Activated CD4-positive, alpha-beta memory T cell treated with anti-CD3 and anti-CD28 coated beads, Interleukin-2, amount 10 ng/mL, durations not matched to agents 7 days and 5 days (primary cell): ENCODE measurements around the gene SLC45A1. TPM values are rescaled to one million over a fixed set of nuclear protein-coding genes. Genes with fewer than 3 reads are reported as not detected.

ENCODE experiments used
- CTCF ChIA-PET: fragments of 350-600 bp; sonication (Branson Sonifier 250); formaldehyde crosslinking; loops from one replicate; lab custom pipeline; 2021; ENCODE audit warnings: antibody characterized with exemption, inconsistent platforms; lab: Charles Lee
- POLR2A ChIA-PET: fragments of 350-600 bp; sonication (Branson Sonifier 250); formaldehyde crosslinking; loops from one replicate; lab custom pipeline; 2021; ENCODE audit warnings: antibody characterized with exemption; lab: Charles Lee
- DNase-seq: peaks from one replicate; pipeline ENCODE4 v3.0.0-alpha.2; 2020
- H3K27ac Mint-ChIP-seq: one replicate; pipeline ENCODE4 v1.8.0; 2021; ENCODE audit warnings: mild to moderate bottlenecking, mixed read lengths
- H3K27me3 Mint-ChIP-seq: one replicate; pipeline ENCODE4 v1.8.0; 2021; ENCODE audit warnings: mixed read lengths
- H3K36me3 Mint-ChIP-seq: one replicate; pipeline ENCODE4 v1.8.0; 2021; ENCODE audit warnings: low read depth, mixed read lengths
- H3K4me1 Mint-ChIP-seq: one replicate; pipeline ENCODE4 v1.8.0; 2021; ENCODE audit warnings: mixed read lengths
- H3K4me3 Mint-ChIP-seq: one replicate; pipeline ENCODE4 v1.8.0; 2021; ENCODE audit warnings: mild to moderate bottlenecking, mixed read lengths
- H3K9me3 Mint-ChIP-seq: one replicate; pipeline ENCODE4 v1.8.0; 2021; ENCODE audit warnings: mixed read lengths
- total RNA-seq, 2 experiments: library from RNA; stranded (reverse); gene quantifications; one replicate each; pipeline ENCODE4 v1.2.3, GENCODE V29; 2021

Gene SLC45A1
- total RNA-seq, 2 experiments from 2014 or later: 0.25 to 0.30 TPM

DNA sequence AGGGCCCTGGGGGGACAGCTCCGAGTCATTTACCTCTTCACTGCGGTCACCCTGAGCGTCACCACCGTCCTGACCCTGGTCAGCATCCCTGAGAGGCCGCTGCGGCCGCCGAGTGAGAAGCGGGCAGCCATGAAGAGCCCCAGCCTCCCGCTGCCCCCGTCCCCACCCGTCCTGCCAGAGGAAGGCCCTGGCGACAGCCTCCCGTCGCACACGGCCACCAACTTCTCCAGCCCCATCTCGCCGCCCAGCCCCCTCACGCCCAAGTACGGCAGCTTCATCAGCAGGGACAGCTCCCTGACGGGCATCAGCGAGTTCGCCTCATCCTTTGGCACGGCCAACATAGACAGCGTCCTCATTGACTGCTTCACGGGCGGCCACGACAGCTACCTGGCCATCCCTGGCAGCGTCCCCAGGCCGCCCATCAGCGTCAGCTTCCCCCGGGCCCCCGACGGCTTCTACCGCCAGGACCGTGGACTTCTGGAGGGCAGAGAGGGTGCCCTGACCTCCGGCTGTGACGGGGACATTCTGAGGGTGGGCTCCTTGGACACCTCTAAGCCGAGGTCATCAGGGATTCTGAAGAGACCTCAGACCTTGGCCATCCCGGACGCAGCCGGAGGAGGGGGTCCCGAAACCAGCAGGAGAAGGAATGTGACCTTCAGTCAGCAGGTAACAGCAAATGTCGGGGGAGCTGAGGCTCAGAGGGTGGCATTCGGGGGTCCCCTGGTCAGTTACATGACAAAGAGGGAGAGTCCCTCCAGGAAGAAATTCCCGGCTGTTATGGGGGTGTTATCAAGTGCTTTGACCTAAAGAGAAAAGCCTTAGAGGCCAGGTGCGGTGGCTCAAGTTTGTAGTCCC, 12.6 kb downstream of the SLC45A1 start:
- Mint-ChIP-seq H3K27me3 (no peaks in the 10 kb centered on the region), H3K4me1 (no peaks in the 10 kb centered on the region), H3K36me3 (no peaks in the 10 kb centered on the region), H3K27ac (no peak overlapping the region), H3K4me3 (no peak overlapping the region), H3K9me3 (no peaks in the 10 kb centered on the region)
- ChIA-PET POLR2A (no interaction called here), CTCF (interaction anchor here (1.5 kb wide), 1 partner anchor 315 kb away, joined by 3 read pairs; no protein-coding TSS in a partner anchor)
- no peak for DNase-seq

DNA sequence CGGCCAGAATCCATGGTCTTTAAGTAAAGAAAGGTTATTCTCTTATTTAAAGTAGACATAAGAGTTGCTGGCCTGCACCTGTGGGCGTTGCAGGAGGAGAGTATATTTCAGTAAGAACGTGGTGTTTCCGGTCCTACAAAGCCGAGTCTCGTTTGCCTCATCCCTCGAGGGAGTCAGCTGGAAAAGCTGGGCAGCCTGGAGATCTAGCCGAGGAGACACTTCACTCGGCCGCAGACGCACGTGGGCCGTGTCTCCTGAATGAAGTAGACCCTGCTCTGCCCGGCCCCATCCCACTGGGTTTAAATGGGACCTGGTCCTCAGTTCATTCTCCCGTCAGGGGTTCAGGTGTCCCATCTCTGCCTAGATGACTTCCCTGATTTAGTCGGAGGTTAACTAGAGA, 14.9 kb downstream of the SLC45A1 start:
- no peaks in the 10 kb centered on the region for H3K27me3 Mint-ChIP-seq

DNA sequence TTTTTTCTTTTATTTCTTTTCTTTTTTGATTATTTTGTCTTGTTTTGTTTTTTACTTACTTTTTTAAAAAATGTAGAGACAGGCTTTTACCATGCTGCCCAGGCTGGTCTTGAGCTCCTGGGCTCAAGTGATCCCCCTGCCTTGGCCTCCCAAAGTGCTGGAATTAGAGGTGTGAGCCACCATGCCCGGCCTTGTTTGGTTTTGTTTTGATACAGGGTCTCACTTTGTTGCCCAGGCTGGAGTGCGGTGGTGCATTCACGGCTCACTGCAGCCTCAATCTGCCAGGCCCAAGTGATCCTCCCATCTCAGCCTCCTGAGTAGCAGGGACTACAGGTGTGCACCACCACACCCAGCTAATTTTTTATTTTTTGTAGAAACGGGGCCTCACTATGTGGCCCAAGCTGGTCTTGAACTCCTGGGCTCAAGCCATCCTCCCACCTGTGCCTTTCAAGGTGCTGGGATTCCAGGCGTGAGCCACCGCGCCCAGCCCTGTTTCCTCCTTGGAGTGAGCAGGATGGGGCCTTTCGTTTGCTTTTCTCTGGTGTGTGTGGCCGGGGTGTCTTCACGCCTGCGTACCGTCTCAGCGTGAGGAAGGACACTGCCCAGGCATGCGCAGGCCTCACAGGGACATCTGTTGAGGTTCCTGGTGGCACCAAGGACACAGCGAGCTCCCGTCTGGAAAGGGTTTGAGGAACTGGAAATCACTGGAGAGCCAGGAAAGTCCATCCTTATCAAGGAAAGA, 15.5 kb downstream of the SLC45A1 start:
- no peaks in the 10 kb centered on the region for H3K27me3 Mint-ChIP-seq
- CTCF ChIA-PET: no interaction called here
- DNase-seq: no peak

More for the DNA sequence above, 14.9 kb downstream of the SLC45A1 start:
- ChIA-PET CTCF (no interaction called here), POLR2A (no interaction called here)
- peaks cover 3% of the 10 kb centered on the region for H3K9me3 Mint-ChIP-seq
- no peaks in the 10 kb centered on the region for H3K36me3 Mint-ChIP-seq
- no peak for DNase-seq
- no peak overlapping the region for H3K4me3 Mint-ChIP-seq
- H3K4me1 Mint-ChIP-seq: no peaks in the 10 kb centered on the region
- no peak overlapping the region for H3K27ac Mint-ChIP-seq

DNA sequence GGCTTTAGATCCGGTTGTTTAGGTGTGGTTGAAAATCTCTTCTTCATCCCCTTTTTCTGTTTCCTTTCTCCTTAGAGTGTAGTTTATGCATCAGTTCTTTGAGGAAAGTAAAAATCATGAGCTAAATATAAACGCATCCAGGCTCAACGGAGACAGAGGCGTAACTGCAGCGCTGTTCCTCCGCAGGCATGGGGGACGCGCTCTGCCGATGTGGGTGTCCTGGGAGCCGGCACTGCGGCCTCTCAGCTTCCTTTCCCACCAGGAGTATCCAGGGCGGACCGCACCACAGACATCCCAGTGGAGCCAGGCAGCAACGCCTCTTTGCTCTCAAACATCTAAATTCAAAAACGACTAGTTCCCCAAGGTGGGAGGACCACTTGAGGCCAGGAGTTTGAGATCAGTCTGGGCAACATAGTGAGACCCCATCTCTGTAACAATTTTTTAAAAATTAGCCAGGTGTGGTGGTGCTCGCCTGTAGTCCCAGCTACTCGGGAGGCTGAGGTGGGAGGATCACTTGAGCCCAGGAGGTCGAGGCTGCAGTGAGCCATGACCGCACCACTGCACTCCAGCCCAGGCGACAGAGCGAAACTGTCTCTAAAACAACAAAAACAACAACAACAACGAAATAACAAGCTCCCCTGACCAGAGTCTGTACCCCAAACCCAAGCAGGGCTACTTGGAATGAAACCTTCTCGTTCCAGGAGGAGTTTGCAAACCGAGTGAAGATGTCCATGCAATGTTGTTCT, 16.4 kb downstream of the SLC45A1 start:
- no peaks in the 10 kb centered on the region for H3K27me3 Mint-ChIP-seq
- DNase-seq: no peak
- no peaks in the 10 kb centered on the region for H3K36me3 Mint-ChIP-seq
- H3K27ac Mint-ChIP-seq: no peak overlapping the region
- CTCF ChIA-PET: no interaction called here
- H3K9me3 Mint-ChIP-seq: peaks cover 3% of the 10 kb centered on the region
- H3K4me3 Mint-ChIP-seq: no peak overlapping the region
- H3K4me1 Mint-ChIP-seq: no peaks in the 10 kb centered on the region
- POLR2A ChIA-PET: no interaction called here

More for the DNA sequence above, 15.5 kb downstream of the SLC45A1 start:
- H3K4me1 Mint-ChIP-seq: no peaks in the 10 kb centered on the region
- H3K27ac Mint-ChIP-seq: no peak overlapping the region
- POLR2A ChIA-PET: no interaction called here
- no peaks in the 10 kb centered on the region for H3K36me3 Mint-ChIP-seq
- H3K9me3 Mint-ChIP-seq: peaks cover 3% of the 10 kb centered on the region
- no peak overlapping the region for H3K4me3 Mint-ChIP-seq

DNA sequence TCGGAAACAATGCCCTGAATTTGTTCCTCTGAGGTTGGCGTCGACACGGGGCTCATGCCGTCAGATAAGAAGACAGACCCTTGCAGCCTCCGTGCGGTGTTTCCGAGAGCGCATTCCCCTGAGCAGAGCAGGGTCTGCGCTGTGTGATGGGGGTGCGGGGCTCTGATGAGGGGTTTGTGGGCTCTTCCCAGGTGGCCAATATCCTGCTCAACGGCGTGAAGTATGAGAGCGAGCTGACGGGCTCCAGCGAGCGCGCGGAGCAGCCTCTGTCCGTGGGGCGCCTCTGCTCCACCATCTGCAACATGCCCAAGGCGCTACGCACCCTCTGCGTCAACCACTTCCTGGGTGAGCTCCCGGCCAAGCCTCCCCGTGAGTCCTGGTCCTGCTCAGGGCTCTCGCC, 17.3 kb downstream of the SLC45A1 start:
- Mint-ChIP-seq H3K4me1 (no peaks in the 10 kb centered on the region), H3K27me3 (no peaks in the 10 kb centered on the region), H3K4me3 (no peak overlapping the region), H3K27ac (no peak overlapping the region), H3K9me3 (peaks cover 3% of the 10 kb centered on the region), H3K36me3 (no peaks in the 10 kb centered on the region)
- POLR2A ChIA-PET: no interaction called here
- DNase-seq: no peak
- CTCF ChIA-PET: no interaction called here

DNA sequence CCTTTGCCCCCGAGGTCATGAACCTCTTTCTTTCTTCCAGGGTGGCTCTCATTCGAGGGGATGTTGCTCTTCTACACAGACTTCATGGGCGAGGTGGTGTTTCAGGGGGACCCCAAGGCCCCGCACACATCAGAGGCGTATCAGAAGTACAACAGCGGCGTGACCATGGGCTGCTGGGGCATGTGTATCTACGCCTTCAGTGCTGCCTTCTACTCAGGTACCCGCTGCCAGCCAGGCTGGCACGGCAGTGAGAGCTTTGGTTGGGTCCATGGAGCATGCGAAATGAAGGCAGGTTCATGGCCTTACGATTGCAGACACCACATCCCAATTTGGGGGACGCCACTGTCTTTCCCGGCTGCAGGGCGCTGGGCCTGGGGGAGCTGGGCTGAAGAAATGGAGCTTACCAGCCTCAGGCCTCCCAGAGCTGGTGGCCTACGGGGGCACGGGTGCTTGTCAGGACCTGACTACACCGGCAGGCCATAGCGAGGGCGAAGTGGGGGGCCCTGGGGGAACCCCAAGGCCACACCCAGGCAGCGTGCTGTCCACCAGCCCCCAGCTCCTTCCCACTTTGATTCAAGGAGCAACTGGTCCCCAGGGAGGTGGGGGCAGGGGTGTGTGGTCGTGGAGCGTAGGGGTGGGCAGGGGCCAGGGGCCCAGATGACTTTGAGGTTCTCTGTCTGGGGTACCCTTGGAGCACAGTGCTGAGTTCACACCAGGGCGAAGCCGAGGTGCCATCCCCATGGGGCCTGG, 20.0 kb downstream of the SLC45A1 start:
- CTCF ChIA-PET: no interaction called here
- POLR2A ChIA-PET: no interaction called here
- H3K4me1 Mint-ChIP-seq: no peaks in the 10 kb centered on the region
- H3K27ac Mint-ChIP-seq: no peak overlapping the region
- no peak for DNase-seq
- peaks cover 3% of the 10 kb centered on the region for H3K9me3 Mint-ChIP-seq
- H3K36me3 Mint-ChIP-seq: no peaks in the 10 kb centered on the region
- H3K4me3 Mint-ChIP-seq: no peak overlapping the region
- no peaks in the 10 kb centered on the region for H3K27me3 Mint-ChIP-seq

DNA sequence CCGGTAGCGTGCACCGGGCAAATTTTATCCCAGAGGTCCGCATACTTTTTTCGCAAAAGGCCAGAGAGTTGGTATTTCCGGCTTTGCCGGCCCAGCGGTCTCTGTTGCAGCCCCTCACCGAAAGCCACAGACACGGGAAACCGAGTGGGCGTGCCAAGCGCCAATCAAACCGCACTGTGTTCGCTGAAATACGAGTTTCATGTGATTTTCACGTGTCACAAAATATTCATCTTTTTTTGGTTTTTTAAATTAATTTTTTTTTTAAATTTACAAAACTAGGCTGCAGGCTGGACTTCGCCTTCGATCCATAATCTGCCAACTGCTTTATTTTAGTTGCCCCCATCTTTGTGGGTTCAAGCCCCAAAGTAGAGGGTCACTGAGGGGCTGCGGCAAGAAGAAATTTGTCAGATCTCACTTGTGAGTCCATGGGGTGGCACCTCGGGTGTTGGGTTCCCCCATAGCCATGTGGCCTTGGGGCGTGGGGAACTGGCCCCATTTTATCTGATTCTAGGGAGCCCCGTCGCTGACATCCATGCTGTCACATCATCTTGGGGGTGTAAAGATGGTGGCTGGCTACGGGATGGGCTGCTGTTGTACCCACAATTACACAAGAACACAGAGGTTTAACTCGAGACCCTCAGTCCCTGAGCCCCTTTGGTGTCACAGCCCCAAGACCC, 20.8 kb downstream of the SLC45A1 start:
- ChIA-PET POLR2A (no interaction called here), CTCF (no interaction called here)
- Mint-ChIP-seq H3K4me3 (no peak overlapping the region), H3K27ac (no peak overlapping the region), H3K36me3 (no peaks in the 10 kb centered on the region), H3K27me3 (no peaks in the 10 kb centered on the region), H3K4me1 (no peaks in the 10 kb centered on the region), H3K9me3 (peaks cover 3% of the 10 kb centered on the region)
- DNase-seq: no peak

DNA sequence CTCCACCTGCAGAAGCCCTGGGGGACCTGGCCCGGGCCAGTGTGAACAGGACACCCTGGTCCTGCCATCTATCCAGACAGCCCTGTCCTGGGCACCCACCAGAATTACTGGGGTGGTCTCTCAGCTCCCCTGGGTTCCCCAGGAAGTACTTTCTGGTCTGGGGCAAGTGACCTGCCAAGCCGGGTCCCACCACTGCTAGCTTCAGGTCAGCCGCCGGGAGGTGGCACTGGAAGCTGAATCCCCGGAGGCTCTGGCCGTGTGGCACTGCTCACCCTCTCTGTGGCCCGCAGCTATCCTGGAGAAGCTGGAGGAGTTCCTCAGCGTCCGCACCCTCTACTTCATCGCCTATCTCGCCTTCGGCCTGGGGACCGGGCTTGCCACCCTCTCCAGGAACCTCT, 21.3 kb downstream of the SLC45A1 start:
- no peaks in the 10 kb centered on the region for H3K27me3 Mint-ChIP-seq
- H3K4me1 Mint-ChIP-seq: no peaks in the 10 kb centered on the region
- no peak overlapping the region for H3K4me3 Mint-ChIP-seq
- ChIA-PET CTCF (no interaction called here), POLR2A (no interaction called here)
- DNase-seq: no peak
- peaks cover 3% of the 10 kb centered on the region for H3K9me3 Mint-ChIP-seq
- no peaks in the 10 kb centered on the region for H3K36me3 Mint-ChIP-seq
- H3K27ac Mint-ChIP-seq: no peak overlapping the region

DNA sequence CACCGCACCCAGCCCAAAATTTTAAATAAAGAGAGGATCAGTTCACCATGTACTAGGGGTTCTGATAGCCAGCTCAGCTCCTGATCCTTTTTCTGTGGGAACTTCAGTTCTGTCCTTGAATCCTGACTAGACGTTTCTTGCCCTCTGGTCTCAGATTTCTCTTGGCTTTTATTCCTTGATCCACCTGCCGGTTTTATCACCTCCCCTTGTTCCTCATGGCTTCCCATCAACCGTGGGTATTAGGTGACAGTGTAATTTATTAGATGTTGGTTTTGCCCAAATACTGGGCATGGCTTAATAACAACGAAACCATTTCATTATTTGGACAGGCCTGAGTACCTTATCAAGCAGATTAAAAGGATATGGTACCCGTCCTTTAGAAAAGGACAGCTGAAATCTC, 22.5 kb downstream of the SLC45A1 start:
- Mint-ChIP-seq H3K4me1 (no peaks in the 10 kb centered on the region), H3K36me3 (no peaks in the 10 kb centered on the region), H3K4me3 (no peak overlapping the region), H3K27ac (no peak overlapping the region), H3K27me3 (no peaks in the 10 kb centered on the region), H3K9me3 (peaks cover 3% of the 10 kb centered on the region)
- ChIA-PET CTCF (no interaction called here), POLR2A (no interaction called here)
- no peak for DNase-seq

DNA sequence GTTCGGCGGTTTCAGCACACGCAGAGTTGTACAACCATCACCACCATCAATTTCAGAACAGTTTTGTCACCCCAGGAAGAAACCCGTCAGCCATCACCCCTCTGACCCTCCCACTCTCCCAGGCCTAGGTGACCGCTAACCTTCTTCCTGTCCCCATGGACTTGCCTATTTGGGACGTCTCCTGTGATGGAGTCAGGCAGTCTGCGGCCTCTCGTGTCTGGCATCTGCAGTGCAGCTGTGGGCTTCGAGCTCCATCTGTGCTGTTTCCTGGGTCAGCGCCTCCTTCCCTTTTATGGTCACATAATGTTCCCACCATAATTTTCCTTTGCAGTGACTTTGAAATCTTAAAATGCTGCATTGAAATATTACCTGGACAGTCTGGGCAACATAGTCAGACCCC, 24.4 kb downstream of the SLC45A1 start:
- Mint-ChIP-seq H3K27ac (no peak overlapping the region), H3K36me3 (no peaks in the 10 kb centered on the region), H3K9me3 (no peaks in the 10 kb centered on the region), H3K4me1 (no peaks in the 10 kb centered on the region), H3K4me3 (no peak overlapping the region), H3K27me3 (no peaks in the 10 kb centered on the region)
- DNase-seq: no peak
- POLR2A ChIA-PET: no interaction called here
- CTCF ChIA-PET: no interaction called here

DNA sequence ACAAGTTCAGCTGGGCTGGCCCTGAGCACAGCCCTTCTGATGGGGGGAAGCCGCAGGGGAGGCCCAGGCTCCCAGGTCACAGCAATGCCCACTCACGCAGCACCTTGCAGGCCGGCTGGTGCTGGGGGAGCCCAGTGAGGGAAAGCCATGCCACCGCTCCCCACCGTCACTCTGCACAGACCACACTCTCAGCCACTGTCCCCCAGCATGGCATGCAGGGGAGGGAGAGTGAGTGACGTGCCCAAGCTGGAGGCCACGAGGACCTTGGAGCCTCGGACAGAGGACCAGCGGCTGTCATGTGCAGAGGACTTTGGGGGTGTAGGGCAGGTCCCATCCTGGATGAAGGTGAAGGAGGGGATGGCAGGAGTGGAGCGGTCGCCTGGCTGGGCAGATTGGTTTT, 25.1 kb downstream of the SLC45A1 start:
- no peaks in the 10 kb centered on the region for H3K4me1 Mint-ChIP-seq
- H3K4me3 Mint-ChIP-seq: no peak overlapping the region
- no peaks in the 10 kb centered on the region for H3K27me3 Mint-ChIP-seq
- CTCF ChIA-PET: interaction anchor here (1.1 kb wide), 1 partner anchor 328 kb away, joined by 4 read pairs; no protein-coding TSS in a partner anchor
- no peak overlapping the region for H3K27ac Mint-ChIP-seq
- no peak for DNase-seq
- POLR2A ChIA-PET: no interaction called here
- no peaks in the 10 kb centered on the region for H3K36me3 Mint-ChIP-seq
- no peaks in the 10 kb centered on the region for H3K9me3 Mint-ChIP-seq

DNA sequence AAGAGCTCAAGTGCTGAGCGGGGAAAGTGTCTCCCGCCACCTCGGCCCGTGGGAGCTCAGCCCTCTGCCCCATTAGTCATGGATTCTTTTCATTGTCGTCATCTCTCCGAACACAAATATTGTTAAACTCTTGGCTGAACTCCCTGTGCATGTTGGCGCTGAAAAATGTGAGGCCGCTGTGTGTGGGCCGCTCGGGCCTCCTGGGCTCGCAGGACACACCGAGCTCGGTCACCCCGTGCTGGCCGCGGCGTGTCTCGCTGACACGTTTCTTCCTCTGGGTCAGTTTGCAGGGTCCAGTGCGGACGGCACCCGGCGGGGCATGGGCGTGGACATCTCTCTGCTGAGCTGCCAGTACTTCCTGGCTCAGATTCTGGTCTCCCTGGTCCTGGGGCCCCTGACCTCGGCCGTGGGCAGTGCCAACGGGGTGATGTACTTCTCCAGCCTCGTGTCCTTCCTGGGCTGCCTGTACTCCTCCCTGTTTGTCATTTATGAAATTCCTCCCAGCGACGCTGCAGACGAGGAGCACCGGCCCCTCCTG, 25.6 kb downstream of the SLC45A1 start:
- H3K4me3 Mint-ChIP-seq: no peak overlapping the region
- no peak overlapping the region for H3K27ac Mint-ChIP-seq

More for the DNA sequence above, 25.6 kb downstream of the SLC45A1 start:
- no peak for DNase-seq
- Mint-ChIP-seq H3K27me3 (no peaks in the 10 kb centered on the region), H3K4me1 (no peaks in the 10 kb centered on the region), H3K9me3 (no peaks in the 10 kb centered on the region), H3K36me3 (no peaks in the 10 kb centered on the region)
- POLR2A ChIA-PET: no interaction called here
- CTCF ChIA-PET: interaction anchor here (1.1 kb wide), 1 partner anchor 329 kb away, joined by 4 read pairs; no protein-coding TSS in a partner anchor
